Dermis blood vessel endothelial cell (primary cell): ENCODE results near the gene NME1. TPM values are rescaled to one million over a fixed set of nuclear protein-coding genes. Genes with fewer than 3 reads are reported as not detected.
"Not testable (repeated sequence)": the region's sequence is repeated elsewhere in the genome, so short reads cannot be mapped to it uniquely, and the experiment has no call there.

Experiments used
- DNase-seq: peaks from one replicate; pipeline ENCODE4 v3.0.0; 2010
- total RNA-seq: library from RNA; depleted of rRNA; stranded (reverse); fragments of >200 nt; gene quantifications from 2 replicates; pipeline ENCODE4 v1.2.3, GENCODE V29; 2014

The NME1 gene
- total RNA-seq, 1 donor from 2014 or later: 100 TPM

DNA sequence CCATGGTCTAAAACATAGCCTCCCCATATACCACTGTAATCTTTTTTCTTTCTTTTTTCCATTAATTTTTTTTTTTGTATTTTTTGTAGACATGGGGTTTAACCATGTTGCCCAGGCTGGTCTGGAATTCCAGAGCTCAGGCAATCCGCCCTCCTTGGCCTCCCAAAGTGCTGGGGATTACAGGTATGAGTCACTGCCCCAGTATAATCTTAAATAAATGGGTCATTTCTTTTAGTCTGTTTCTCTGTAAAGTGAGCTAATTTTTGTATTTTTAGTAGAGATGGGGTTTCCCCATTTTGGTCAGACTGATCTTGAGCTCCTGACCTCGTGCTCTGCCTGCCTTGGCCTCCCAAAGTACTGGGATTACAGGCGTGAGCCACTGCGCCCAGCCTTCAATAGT is 5.7 kb upstream of the NME1 start:
- DNase-seq: no peak

- DNase-seq: no peak
Observed at GRCh38 chr17:51149163-51149562, 4.2 kb upstream of the NME1 start.

GRCh38 chr17:51150932-51151331 is 2.4 kb upstream of the NME1 start:
- no peak for DNase-seq

GRCh38 chr17:51152766-51153209 is 571 bp upstream of the NME1 start:
- peak; percentile 55 for DNase-seq

DNA sequence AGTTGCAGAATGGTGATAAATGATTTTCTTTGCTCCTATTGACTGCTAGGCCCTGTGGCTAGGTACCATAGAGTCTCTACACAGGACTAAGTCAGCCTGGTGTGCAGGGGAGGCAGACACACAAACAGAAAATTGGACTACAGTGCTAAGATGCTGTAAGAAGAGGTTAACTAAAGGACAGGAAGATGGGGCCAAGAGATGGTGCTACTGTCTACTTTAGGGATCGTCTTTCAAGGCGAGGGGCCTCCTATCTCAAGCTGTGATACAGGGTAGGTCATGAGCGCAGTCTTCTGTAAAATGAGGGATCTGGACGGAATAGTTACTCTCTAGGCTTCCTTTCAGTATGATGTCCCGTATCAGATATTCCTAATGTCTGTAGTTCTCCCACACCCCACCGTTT is 817 bp downstream of the NME1 start:
- peak; percentile 16 for DNase-seq

- DNase-seq: no peak
Observed at GRCh38 chr17:51155416-51155815, 2.1 kb downstream of the NME1 start.

GRCh38 chr17:51159604-51160003 is 6.2 kb downstream of the NME1 start:
- DNase-seq: no peak

DNA sequence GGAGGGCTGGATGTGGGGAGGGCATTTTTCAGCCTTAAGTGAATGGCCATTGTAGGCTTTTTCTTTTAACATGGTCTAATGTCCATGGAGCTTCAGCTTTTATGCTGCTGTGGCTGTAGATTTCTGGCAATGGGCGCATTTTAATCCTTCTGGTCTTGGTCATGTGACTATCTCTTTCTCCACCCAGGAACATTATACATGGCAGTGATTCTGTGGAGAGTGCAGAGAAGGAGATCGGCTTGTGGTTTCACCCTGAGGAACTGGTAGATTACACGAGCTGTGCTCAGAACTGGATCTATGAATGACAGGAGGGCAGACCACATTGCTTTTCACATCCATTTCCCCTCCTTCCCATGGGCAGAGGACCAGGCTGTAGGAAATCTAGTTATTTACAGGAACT is 8.2 kb downstream of the NME1 start:
- DNase-seq: no peak

- DNase-seq: no peak
Observed at GRCh38 chr17:51164911-51165679, 11.7 kb downstream of the NME1 start.

GRCh38 chr17:51165680-51166197 is 12.4 kb downstream of the NME1 start:
- no peak for DNase-seq

DNA sequence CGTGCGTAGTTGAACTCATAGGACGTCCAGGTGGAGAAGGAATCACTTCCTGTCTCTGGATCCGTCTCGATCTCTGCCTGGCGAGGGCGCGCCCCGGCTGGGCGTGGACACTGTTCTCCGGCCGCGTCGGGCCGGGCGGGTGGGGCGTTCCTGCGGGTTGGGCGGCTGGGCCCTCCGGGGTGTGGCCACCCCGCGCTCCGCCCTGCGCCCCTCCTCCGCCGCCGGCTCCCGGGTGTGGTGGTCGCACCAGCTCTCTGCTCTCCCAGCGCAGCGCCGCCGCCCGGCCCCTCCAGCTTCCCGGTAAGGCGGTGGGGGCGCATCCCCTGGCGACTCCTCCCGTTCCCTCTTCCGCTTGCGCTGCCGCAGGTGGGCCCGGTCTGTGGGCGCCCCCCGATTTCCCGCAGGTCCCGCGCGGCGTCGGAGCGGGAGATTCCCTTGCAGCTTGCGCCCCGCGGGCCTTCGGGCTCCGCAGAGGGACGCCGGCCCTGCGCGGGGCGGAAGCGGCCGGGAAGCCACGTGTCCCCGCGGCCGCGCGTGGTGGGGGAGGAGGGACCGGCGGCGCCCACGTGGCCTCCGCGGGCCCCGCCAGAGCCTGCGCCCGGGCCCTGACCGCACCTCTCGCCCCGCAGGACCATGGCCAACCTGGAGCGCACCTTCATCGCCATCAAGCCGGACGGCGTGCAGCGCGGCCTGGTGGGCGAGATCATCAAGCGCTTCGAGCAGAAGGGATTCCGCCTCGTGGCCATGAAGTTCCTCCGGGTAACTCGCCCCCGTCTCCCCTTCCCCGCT is 13.0 kb downstream of the NME1 start, which contains the start of gene NME2:
TSS of gene NME2 (plus strand) at position 214 of the 789 bp plus-strand sequence. CDS start at position 634, 420 bp downstream.
- DNase-seq: peak; percentile 81

DNA sequence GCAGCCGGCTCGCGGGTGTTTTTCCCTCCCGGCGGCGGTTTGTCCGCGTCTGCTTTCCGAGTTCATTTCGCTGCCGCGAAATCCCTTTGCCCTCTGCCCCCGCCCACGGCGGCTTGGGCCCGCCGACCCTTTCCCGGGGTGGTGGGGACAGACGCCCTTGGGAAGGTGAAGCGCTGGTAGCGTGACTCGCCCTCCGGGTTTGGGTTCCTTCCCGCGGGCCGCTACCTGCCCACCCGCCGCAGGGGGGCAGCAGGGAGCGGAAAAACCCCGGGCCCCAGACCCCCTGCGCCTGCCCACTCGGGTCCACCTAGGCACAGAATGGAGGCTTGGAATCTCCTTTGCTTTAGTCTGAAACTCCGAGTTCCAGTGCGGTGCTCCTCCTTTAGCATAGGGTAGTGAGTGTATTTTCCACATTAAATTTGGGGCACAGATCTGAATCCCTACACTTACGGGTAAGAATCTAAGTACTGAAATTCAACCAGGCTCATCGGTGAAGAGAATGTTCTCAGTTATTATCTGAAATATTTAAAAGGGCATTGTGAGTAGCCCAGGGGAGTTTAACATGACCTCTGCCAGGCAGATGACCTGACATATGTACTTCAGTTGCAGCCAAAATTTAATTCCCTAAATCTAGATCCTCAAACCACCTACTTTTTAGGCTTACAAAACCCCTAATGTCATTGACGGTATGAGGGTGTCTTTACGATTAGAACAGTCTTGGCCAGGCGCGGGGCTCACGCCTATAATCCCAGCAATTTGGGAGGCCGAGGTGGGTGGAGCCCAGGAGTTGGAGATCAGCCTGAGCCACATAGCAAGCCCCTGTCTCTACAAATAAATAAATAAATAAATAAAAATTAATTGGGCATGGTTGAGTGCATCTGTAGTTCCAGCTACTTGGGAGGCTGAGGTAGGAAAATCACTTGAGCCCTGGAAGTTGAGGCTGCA is 13.9 kb downstream of the NME1 start:
- DNase-seq: peak; percentile 69

- no peak for DNase-seq
Observed at GRCh38 chr17:51169340-51169739, 16.0 kb downstream of the NME1 start.

- DNase-seq: no peak
Observed at GRCh38 chr17:51170736-51171135, 17.4 kb downstream of the NME1 start.

GRCh38 chr17:51172030-51172429 is 18.7 kb downstream of the NME1 start:
- DNase-seq: not testable (repeated sequence)

DNA sequence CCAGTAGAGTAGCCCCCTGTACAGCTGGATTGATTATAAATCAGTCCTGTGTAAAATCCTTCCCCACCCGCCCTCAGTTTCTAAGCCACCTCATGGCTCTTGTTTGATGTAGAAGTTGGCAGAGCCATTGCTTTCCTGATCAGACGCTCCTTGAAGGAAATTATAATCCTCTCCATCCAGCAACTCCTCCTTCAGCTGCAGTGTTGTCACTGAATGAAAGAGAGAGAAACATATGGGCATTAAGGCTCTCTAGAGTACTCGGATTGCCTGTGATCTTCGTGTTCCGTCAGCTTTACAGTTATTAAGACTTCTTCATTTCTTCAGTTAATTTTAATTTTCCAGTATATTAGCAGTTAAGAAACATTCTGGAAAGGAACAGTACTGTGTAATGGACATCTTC is 27.1 kb downstream of the NME1 start:
- no peak for DNase-seq

DNA sequence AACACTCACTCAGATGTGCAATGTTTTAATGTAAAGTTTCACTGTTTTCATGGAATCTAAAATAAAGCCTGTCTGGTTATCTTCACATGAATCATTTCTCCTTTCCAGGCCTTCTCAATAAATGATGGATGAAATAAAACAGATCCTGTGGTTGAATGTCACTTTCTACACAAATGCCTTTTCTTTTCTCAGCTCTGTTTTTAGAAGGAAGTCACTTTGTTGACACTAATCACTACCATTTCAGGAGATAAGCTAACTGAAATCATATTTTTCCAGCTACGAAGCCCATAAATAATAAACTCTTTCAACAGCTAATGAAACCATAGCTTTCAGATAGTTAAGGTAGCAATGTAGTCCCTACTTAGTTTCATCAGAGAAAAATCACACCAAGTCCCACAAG is 30.8 kb downstream of the NME1 start:
- no peak for DNase-seq

GRCh38 chr17:51185763-51186332 is 32.5 kb downstream of the NME1 start:
- no peak for DNase-seq

- DNase-seq: no peak
Observed at GRCh38 chr17:51188271-51188833, 35.0 kb downstream of the NME1 start.

DNA sequence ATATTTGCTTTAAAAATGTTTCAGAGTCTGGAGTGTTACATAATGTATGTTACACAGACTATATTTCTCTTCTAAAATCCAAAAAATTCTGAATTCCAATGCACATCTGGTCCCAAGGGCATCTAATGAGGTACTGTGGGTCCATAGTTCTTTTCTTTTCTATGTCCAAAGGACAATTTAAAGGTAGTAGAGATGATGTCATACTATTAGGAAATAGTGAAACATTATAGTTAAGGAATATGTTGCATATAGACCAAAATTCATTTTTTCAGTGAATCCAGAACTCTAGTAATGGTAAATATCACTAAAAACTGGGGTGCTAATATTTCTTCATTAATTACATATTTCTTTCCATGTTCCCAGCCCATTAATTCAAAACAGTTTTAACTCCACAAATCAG is 35.8 kb downstream of the NME1 start:
- no peak for DNase-seq

- DNase-seq: no peak
Observed at GRCh38 chr17:51189628-51190027, 36.3 kb downstream of the NME1 start.

DNA sequence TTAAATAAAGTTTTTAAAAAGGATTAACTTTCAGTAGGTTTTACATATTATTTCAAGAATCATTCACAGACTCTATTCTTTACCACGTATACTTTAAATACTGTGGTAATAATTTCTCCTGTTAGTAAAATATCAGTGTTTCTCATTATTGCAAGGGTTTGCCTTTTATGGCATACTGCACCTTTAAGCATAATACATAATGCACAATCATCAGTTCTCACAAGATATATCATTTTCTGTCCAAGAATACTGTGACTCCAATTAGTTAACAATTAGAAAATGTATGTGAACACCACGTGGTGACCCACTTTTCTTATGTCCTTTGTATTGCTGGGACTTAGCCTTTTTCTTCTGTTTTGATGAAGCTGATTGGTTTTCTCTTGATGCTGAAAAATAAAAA is 38.5 kb downstream of the NME1 start:
- no peak for DNase-seq
